GM12878 (cell line): ENCODE data around the gene ARL6IP5. TPM values are rescaled to one million over a fixed set of nuclear protein-coding genes. Genes with fewer than 3 reads are reported as not detected.

ENCODE experiments used
- ATAC-seq: fragments of 200-7000 bp; cut with Tn5 transposase; 3 replicates; pipeline ENCODE4 v1.9.1; 2020; ENCODE audit warnings: mild to moderate bottlenecking, moderate library complexity
- BruUV-seq: library from RNA; stranded (reverse); fragments of 400-500 nt; replicated peaks from 2 replicates; lab custom pipeline; 2021; lab: Mats Ljungman, UMichigan
- CTCF ChIA-PET: fragments of 300-600 bp; sonication (Branson Sonifier 250); formaldehyde crosslinking; extraction: SDS; loops from one replicate; lab custom pipeline; 2021; ENCODE audit warnings: inconsistent platforms; lab: Yijun Ruan, JAX
- POLR2A ChIA-PET: fragments of 350-600 bp; formaldehyde crosslinking; extraction: SDS; loops from one replicate; lab custom pipeline; 2021; ENCODE audit warnings: inconsistent platforms; lab: Charles Lee
- RAD21 ChIA-PET: fragments of 300-600 bp; sonication (Branson Sonifier 250); formaldehyde crosslinking; loops from one replicate; lab custom pipeline; 2023; ENCODE audit warnings: antibody characterized with exemption; ENCODE audit not compliant: unreplicated experiment; lab: Charles Lee
- SMC1A ChIA-PET: fragments of 300-600 bp; sonication (Branson Sonifier 250); formaldehyde crosslinking; loops from one replicate; lab custom pipeline; 2023; ENCODE audit not compliant: unreplicated experiment, uncharacterized antibody; lab: Charles Lee
- DNase-seq: peaks from one replicate; pipeline ENCODE4 v3.0.0-alpha.2; 2011; ENCODE audit warnings: low read depth, low spot score
- FAIRE-seq: peaks from 3 replicates; lab custom pipeline; 2011; peaks lifted over from hg19 to GRCh38; lab: Jason Lieb, UNC
- H2AFZ ChIP-seq: 2 replicates; pipeline ENCODE4 v1.6.0; 2011; ENCODE audit warnings: low read depth, low read length, control low read depth; ENCODE audit not compliant: control insufficient read depth
- H3K27ac ChIP-seq: 2 replicates; pipeline ENCODE4 v1.5.1; 2011; ENCODE audit warnings: control low read depth; ENCODE audit not compliant: control insufficient read depth, insufficient read depth
- H3K27me3 ChIP-seq, 2 experiments: replicated peaks in 1 of 2; 2 replicates each; pipeline versions ENCODE4 v1.6.0 to v1.6.1; 2011; ENCODE audit warnings: low read length in 1 of 2; ENCODE audit not compliant: control insufficient read depth in 2 of 2, insufficient read depth in 2 of 2
- H3K36me3 ChIP-seq, 2 experiments: 2 replicates each; pipeline ENCODE4 v1.5.1; 2011; ENCODE audit warnings: low read length in 1 of 2; ENCODE audit not compliant: control insufficient read depth in 2 of 2, insufficient read depth in 2 of 2
- H3K4me1 ChIP-seq: 2 replicates; pipeline ENCODE4 v1.6.1; 2011; ENCODE audit warnings: mild to moderate bottlenecking, low read length, moderate library complexity, mixed read lengths; ENCODE audit not compliant: control insufficient read depth, insufficient read depth
- H3K4me2 ChIP-seq: 2 replicates; pipeline ENCODE4 v1.6.0; 2011; ENCODE audit warnings: control low read depth; ENCODE audit not compliant: control insufficient read depth, insufficient read depth
- H3K4me3 ChIP-seq: fragments of 200-600 bp; sonication (generic); 2 replicates; pipeline ENCODE4 v1.5.1; 2016
- H3K79me2 ChIP-seq: 2 replicates; pipeline ENCODE4 v1.6.0; 2011; ENCODE audit warnings: low read length; ENCODE audit not compliant: control insufficient read depth, insufficient read depth
- H3K9ac ChIP-seq: 2 replicates; pipeline ENCODE4 v1.8.0; 2011; ENCODE audit warnings: low read length, control low read depth, mixed read lengths; ENCODE audit not compliant: control insufficient read depth, insufficient read depth
- H3K9me3 ChIP-seq: replicated peaks from 3 replicates; pipeline ENCODE4 v1.5.1; 2011; ENCODE audit warnings: mild to moderate bottlenecking, low read length; ENCODE audit not compliant: control insufficient read depth, insufficient read depth
- H4K20me1 ChIP-seq: 2 replicates; pipeline ENCODE4 v1.6.0; 2011; ENCODE audit not compliant: control insufficient read depth, insufficient read depth
- BMI1 ChIP-seq: fragments of 450-650 bp; IDR thresholded peaks from 2 replicates; pipeline ENCODE4 v1.6.1; 2016; ENCODE audit warnings: mild to moderate bottlenecking, moderate library complexity, borderline replicate concordance
- EZH2 ChIP-seq: IDR thresholded peaks from 2 replicates; pipeline ENCODE4 v1.6.1; 2012; ENCODE audit warnings: low read depth, mild to moderate bottlenecking, control low read depth, inconsistent platforms, low read length, borderline replicate concordance; ENCODE audit not compliant: control insufficient read depth
- HCFC1 ChIP-seq: fragments of 150-350 bp; IDR thresholded peaks from 2 replicates; pipeline ENCODE4 v1.6.1; 2014; ENCODE audit warnings: low read length
- MEF2A ChIP-seq: IDR thresholded peaks from 2 replicates; pipeline ENCODE4 v1.6.1; 2011; ENCODE audit warnings: low read depth, mild to moderate bottlenecking, low read length, moderate library complexity; ENCODE audit not compliant: insufficient read depth
- MXI1 ChIP-seq: fragments of 150-350 bp; IDR thresholded peaks from 2 replicates; pipeline ENCODE4 v1.6.1; 2011; ENCODE audit warnings: low read depth, mild to moderate bottlenecking, inconsistent platforms, low read length, improper control_type of control experiment
- NRF1 ChIP-seq: conservative IDR thresholded peaks from 2 replicates; pipeline ENCODE4 v1.6.1; 2011; ENCODE audit warnings: mild to moderate bottlenecking, low read depth, low read length, improper control_type of control experiment
- POLR2A ChIP-seq: IDR thresholded peaks from 2 replicates; pipeline ENCODE4 v1.6.1; 2011; ENCODE audit warnings: low read depth, mild to moderate bottlenecking, low read length
- SKIL ChIP-seq: fragments of 450-650 bp; IDR thresholded peaks from 2 replicates; pipeline ENCODE4 v1.6.1; 2017; ENCODE audit warnings: mild to moderate bottlenecking, low read depth, inconsistent platforms; ENCODE audit not compliant: poor library complexity, severe bottlenecking
- SP1 ChIP-seq: IDR thresholded peaks from one replicate; pipeline ENCODE4 v1.6.1; 2011; ENCODE audit warnings: low read depth, low read length
- SRF ChIP-seq, 2 experiments: IDR thresholded peaks; 2 replicates each; pipeline ENCODE4 v1.6.1; 2011; ENCODE audit warnings: low read depth in 2 of 2, low read length in 2 of 2, mild to moderate bottlenecking in 1 of 2, moderate library complexity in 1 of 2
- TCF7 ChIP-seq: IDR thresholded peaks from 2 replicates; pipeline ENCODE4 v1.6.1; 2014; ENCODE audit warnings: antibody characterized with exemption, borderline replicate concordance
- USF2 ChIP-seq: IDR thresholded peaks from 2 replicates; pipeline ENCODE4 v1.6.1; 2011; ENCODE audit warnings: low read depth, low read length, improper control_type of control experiment, borderline replicate concordance
- YY1 ChIP-seq: IDR thresholded peaks from 2 replicates; pipeline ENCODE4 v1.6.1; 2011; ENCODE audit warnings: low read depth, mild to moderate bottlenecking, low read length
- in situ Hi-C: fragments of 300-500 bp; cut with MboI; formaldehyde crosslinking; loops from 9 replicates; pipeline ENCODE4 v1.14.3; 2018; ENCODE audit warnings: mixed read lengths
- intact Hi-C: fragments of 100-400 bp; cut with micrococcal nuclease; formaldehyde crosslinking; loops from one replicate; pipeline ENCODE4 v1.14.2; 2022; ENCODE audit not compliant: unreplicated experiment
- polyA plus RNA-seq, 11 experiments: library from polyadenylated mRNA; depleted of rRNA in 4 of 11; unstranded in 6 of 11; stranded (reverse) in 5 of 11; fragments of >200 nt; fragmentation: Nextera tagmentation in 4 of 11; fragmentation: Illumina TruSeq in 1 of 11; extraction: Ambion mirVana in 4 of 11; extraction: Trizol in 1 of 11; gene quantifications; 1 replicate in 1 of 11; 2 replicates in 10 of 11; pipeline versions ENCODE4 v1.2.1 to v1.2.3, GENCODE V29; 2011 to 2016; ENCODE audit warnings: inconsistent platforms in 2 of 11, missing spikeins in 2 of 11, low read depth in 1 of 11
- total RNA-seq, 4 experiments: library from RNA; depleted of rRNA in 3 of 4; stranded (reverse); fragments of >200 nt in 3 of 4; fragmentation: Illumina TruSeq in 1 of 4; extraction: Trizol in 1 of 4; gene quantifications; 2 replicates each; pipeline versions ENCODE4 v1.2.1 to v1.2.3, GENCODE V29; 2013 to 2021
- TF ChIP-seq, protein P1 (sequence below): fragments of 450-650 bp; IDR thresholded peaks from 2 replicates; pipeline ENCODE4 v1.6.1; 2016; ENCODE audit warnings: mild to moderate bottlenecking, moderate library complexity, borderline replicate concordance
- TF ChIP-seq, protein P2 (sequence below): IDR thresholded peaks from 2 replicates; pipeline ENCODE4 v1.6.1; 2011; ENCODE audit warnings: borderline replicate concordance, low read depth, mild to moderate bottlenecking, moderate library complexity, low read length; ENCODE audit not compliant: insufficient read depth, poor library complexity, severe bottlenecking
- TF ChIP-seq, protein P3 (sequence below): IDR thresholded peaks from 2 replicates; pipeline ENCODE4 v1.6.1; 2011; ENCODE audit warnings: low read depth, mild to moderate bottlenecking, low read length, moderate library complexity, borderline replicate concordance; ENCODE audit errors: extremely low read depth

Gene ARL6IP5
- total and polyA plus RNA-seq, 10 of the 15 experiments (the other 5 are each of a cell fraction or from before 2014, with no cell fraction given) = 78.2 to 310 (median 148) TPM

GRCh38 chr3:69137005-69137404, 52.3 kb downstream of the ARL6IP5 start:
- no peak overlapping the region for H3K9ac ChIP-seq
- no peak overlapping the region for H2AFZ ChIP-seq
- ChIA-PET CTCF (interaction anchor here (0.9 to 1.3 kb wide), 3 partner anchors 17 to 168 kb away, joined by 3 to 4 read pairs (median 4); no protein-coding TSS in a partner anchor), RAD21 (no interaction called here), SMC1A (interaction anchor here (1.2 to 1.6 kb wide), 2 partner anchors 9 to 25 kb away, joined by 3 to 5 read pairs; no protein-coding TSS in a partner anchor), POLR2A (no interaction called here)
- H3K4me2 ChIP-seq = no peak overlapping the region
- H3K27me3 ChIP-seq = no peaks in the 10 kb centered on the region
- H3K79me2 ChIP-seq = no peaks in the 10 kb centered on the region
- no peaks in the 10 kb centered on the region for H4K20me1 ChIP-seq
- H3K36me3 ChIP-seq = no peaks in the 10 kb centered on the region
- no peak for TF ChIP-seq BMI1
- TF ChIP-seq SKIL = no peak
- no peak for TF ChIP-seq HCFC1
- no peak for TF ChIP-seq TCF7
- TF ChIP-seq MEF2A = no peak
- TF ChIP-seq EZH2 = no peak
- no peak for TF ChIP-seq YY1
- no peak for TF ChIP-seq USF2
- TF ChIP-seq, protein P1, sequence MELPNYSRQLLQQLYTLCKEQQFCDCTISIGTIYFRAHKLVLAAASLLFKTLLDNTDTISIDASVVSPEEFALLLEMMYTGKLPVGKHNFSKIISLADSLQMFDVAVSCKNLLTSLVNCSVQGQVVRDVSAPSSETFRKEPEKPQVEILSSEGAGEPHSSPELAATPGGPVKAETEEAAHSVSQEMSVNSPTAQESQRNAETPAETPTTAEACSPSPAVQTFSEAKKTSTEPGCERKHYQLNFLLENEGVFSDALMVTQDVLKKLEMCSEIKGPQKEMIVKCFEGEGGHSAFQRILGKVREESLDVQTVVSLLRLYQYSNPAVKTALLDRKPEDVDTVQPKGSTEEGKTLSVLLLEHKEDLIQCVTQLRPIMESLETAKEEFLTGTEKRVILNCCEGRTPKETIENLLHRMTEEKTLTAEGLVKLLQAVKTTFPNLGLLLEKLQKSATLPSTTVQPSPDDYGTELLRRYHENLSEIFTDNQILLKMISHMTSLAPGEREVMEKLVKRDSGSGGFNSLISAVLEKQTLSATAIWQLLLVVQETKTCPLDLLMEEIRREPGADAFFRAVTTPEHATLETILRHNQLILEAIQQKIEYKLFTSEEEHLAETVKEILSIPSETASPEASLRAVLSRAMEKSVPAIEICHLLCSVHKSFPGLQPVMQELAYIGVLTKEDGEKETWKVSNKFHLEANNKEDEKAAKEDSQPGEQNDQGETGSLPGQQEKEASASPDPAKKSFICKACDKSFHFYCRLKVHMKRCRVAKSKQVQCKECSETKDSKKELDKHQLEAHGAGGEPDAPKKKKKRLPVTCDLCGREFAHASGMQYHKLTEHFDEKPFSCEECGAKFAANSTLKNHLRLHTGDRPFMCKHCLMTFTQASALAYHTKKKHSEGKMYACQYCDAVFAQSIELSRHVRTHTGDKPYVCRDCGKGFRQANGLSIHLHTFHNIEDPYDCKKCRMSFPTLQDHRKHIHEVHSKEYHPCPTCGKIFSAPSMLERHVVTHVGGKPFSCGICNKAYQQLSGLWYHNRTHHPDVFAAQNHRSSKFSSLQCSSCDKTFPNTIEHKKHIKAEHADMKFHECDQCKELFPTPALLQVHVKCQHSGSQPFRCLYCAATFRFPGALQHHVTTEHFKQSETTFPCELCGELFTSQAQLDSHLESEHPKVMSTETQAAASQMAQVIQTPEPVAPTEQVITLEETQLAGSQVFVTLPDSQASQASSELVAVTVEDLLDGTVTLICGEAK = no peak
- TF ChIP-seq NRF1 = no peak
- no peak for TF ChIP-seq SP1
- TF ChIP-seq, protein P2, sequence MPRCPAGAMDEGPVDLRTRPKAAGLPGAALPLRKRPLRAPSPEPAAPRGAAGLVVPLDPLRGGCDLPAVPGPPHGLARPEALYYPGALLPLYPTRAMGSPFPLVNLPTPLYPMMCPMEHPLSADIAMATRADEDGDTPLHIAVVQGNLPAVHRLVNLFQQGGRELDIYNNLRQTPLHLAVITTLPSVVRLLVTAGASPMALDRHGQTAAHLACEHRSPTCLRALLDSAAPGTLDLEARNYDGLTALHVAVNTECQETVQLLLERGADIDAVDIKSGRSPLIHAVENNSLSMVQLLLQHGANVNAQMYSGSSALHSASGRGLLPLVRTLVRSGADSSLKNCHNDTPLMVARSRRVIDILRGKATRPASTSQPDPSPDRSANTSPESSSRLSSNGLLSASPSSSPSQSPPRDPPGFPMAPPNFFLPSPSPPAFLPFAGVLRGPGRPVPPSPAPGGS = no peak
- TF ChIP-seq SRF (IDR thresholded peaks at IDR 0.05; ENCODE audit: low read depth in 2 of 2, low read length in 2 of 2) = no peak
- TF ChIP-seq MXI1 = no peak
- TF ChIP-seq, protein P3, sequence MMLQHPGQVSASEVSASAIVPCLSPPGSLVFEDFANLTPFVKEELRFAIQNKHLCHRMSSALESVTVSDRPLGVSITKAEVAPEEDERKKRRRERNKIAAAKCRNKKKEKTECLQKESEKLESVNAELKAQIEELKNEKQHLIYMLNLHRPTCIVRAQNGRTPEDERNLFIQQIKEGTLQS = no peak
- no peak for TF ChIP-seq POLR2A
- in situ Hi-C loops (no loop called here), intact Hi-C loops (no loop called here)
- FAIRE-seq = no peak
- BruUV-seq = no TSS peak
- H3K4me1 ChIP-seq = no peaks in the 10 kb centered on the region
- no peak for ATAC-seq
- H3K9me3 ChIP-seq = no peaks in the 10 kb centered on the region
- no peak overlapping the region for H3K4me3 ChIP-seq
- DNase-seq = no peak
- no peak overlapping the region for H3K27ac ChIP-seq
